HepG2 (cell line): Measurements from ENCODE around the gene RTP5. TPM values are rescaled to one million over a fixed set of nuclear protein-coding genes. Genes with fewer than 3 reads are reported as not detected.

Source experiments
- ATAC-seq: fragments of 200-7000 bp; cut with Tn5 transposase; 3 replicates; pipeline ENCODE4 v1.9.1; 2020; ENCODE audit warnings: mild to moderate bottlenecking, moderate library complexity
- BruUV-seq: library from RNA; stranded (reverse); fragments of 400-500 nt; replicated peaks from 2 replicates; lab custom pipeline; 2021; lab: Mats Ljungman, UMichigan
- CTCF ChIA-PET: fragments of 300-600 bp; formaldehyde crosslinking; extraction: SDS; loops from one replicate; lab custom pipeline; 2021; ENCODE audit warnings: low total read pairs, inconsistent platforms, low intra/inter-chr PET ratio; lab: Yijun Ruan, JAX
- POLR2A ChIA-PET: fragments of 350-600 bp; sonication (Branson Sonifier 250); formaldehyde crosslinking; loops from one replicate; lab custom pipeline; 2020; ENCODE audit warnings: antibody characterized with exemption, inconsistent platforms; lab: Yijun Ruan, JAX
- DNase-seq: peaks from one replicate; pipeline ENCODE4 v3.0.0-alpha.2; 2015; ENCODE audit warnings: low spot score
- FAIRE-seq: peaks from 3 replicates; lab custom pipeline; 2011; peaks lifted over from hg19 to GRCh38; lab: Jason Lieb, UNC
- H2AFZ ChIP-seq: one replicate; pipeline ENCODE4 v1.6.1; 2011; ENCODE audit warnings: low read length, inconsistent platforms
- H3K27ac ChIP-seq: fragments of 300-600 bp; 3 replicates; pipeline ENCODE4 v1.8.0; 2011; ENCODE audit warnings: mixed run types, mild to moderate bottlenecking, mixed read lengths, low read length, inconsistent platforms; ENCODE audit not compliant: insufficient read depth; ENCODE audit errors: extremely low read length
- H3K27me3 ChIP-seq, 2 experiments: fragments of 200-600 bp in 1 of 2; 2 replicates in 1 of 2; 3 replicates in 1 of 2; pipeline versions ENCODE4 v1.6.0 to v1.8.0; 2011; ENCODE audit warnings: low read length in 2 of 2, mild to moderate bottlenecking in 2 of 2, moderate library complexity in 2 of 2, inconsistent platforms in 1 of 2; ENCODE audit not compliant: insufficient read depth in 2 of 2, control insufficient read depth in 1 of 2
- H3K36me3 ChIP-seq, 2 experiments: fragments of 200-600 bp in 1 of 2; replicated peaks in 1 of 2; 2 replicates in 1 of 2; 3 replicates in 1 of 2; pipeline versions ENCODE4 v1.5.1 to v1.8.0; 2011; ENCODE audit warnings: low read length in 2 of 2, inconsistent platforms in 1 of 2; ENCODE audit not compliant: insufficient read depth in 2 of 2, control insufficient read depth in 1 of 2
- H3K4me1 ChIP-seq: 2 replicates; pipeline ENCODE4 v1.5.1; 2012; ENCODE audit warnings: low read length, inconsistent platforms; ENCODE audit not compliant: insufficient read depth
- H3K4me2 ChIP-seq: 2 replicates; pipeline ENCODE4 v1.6.0; 2011; ENCODE audit warnings: low read depth, low read length, inconsistent platforms
- H3K4me3 ChIP-seq, 3 experiments: fragments of 200-600 bp in 1 of 3; sonication (generic), shearing (Covaris generic) in 1 of 3; replicated peaks in 1 of 3; 2 replicates each; pipeline ENCODE4 v1.5.1; 2011 to 2016; ENCODE audit warnings: low read length in 3 of 3, inconsistent platforms in 2 of 3, low read depth in 2 of 3, mild to moderate bottlenecking in 2 of 3, control low read depth in 1 of 3, mixed read lengths in 1 of 3; ENCODE audit not compliant: insufficient read depth in 1 of 3
- H3K79me2 ChIP-seq: one replicate; pipeline ENCODE4 v1.6.1; 2011; ENCODE audit warnings: low read length, inconsistent platforms; ENCODE audit not compliant: insufficient read depth
- H3K9ac ChIP-seq: 2 replicates; pipeline ENCODE4 v1.6.0; 2011; ENCODE audit warnings: mild to moderate bottlenecking, low read depth, low read length, inconsistent platforms; ENCODE audit not compliant: insufficient read depth
- H3K9me3 ChIP-seq: 2 replicates; pipeline ENCODE4 v1.5.1; 2012; ENCODE audit warnings: mild to moderate bottlenecking, low read length
- H4K20me1 ChIP-seq: 2 replicates; pipeline ENCODE4 v1.6.0; 2011; ENCODE audit warnings: inconsistent platforms, mild to moderate bottlenecking, low read length, moderate library complexity; ENCODE audit not compliant: insufficient read depth
- ARID3A ChIP-seq: IDR thresholded peaks from 2 replicates; pipeline ENCODE4 v1.6.1; 2012; ENCODE audit warnings: low read depth, low read length, improper control_type of control experiment
- SP5 ChIP-seq: IDR thresholded peaks from 2 replicates; pipeline ENCODE4 v1.6.1; 2016; ENCODE audit warnings: low read depth, borderline replicate concordance
- ZFP91 ChIP-seq: sonication (generic); formaldehyde crosslinking; IDR thresholded peaks from 2 replicates; pipeline ENCODE4 v1.9.0; 2022; ENCODE audit warnings: missing genetic modification reagents, mild to moderate bottlenecking, borderline replicate concordance
- ZNF546 ChIP-seq: sonication (generic); formaldehyde crosslinking; conservative IDR thresholded peaks from 2 replicates; pipeline ENCODE4 v1.8.1; 2023; ENCODE audit warnings: mild to moderate bottlenecking, missing genetic modification reagents
- ZNF556 ChIP-seq: sonication (generic); formaldehyde crosslinking; IDR thresholded peaks from 2 replicates; pipeline ENCODE4 v1.4.0; 2020; ENCODE audit warnings: mild to moderate bottlenecking, missing genetic modification reagents, borderline replicate concordance
- ZNF749 ChIP-seq: sonication (generic); formaldehyde crosslinking; IDR thresholded peaks from 2 replicates; pipeline ENCODE4 v1.8.0; 2022; ENCODE audit warnings: mild to moderate bottlenecking, missing genetic modification reagents, moderate library complexity, borderline replicate concordance
- WGBS: methylation state at CpG from one replicate; pipeline ENCODE4 v1.1.6; 2017; ENCODE audit warnings: low lambda C conversion rate; 5-methylcytosine and 5-hydroxymethylcytosine counted together
- in situ Hi-C: cut with HindIII; loops from 2 replicates; pipeline ENCODE4 v1.10.0; 2017; ENCODE audit warnings: low pct_unique_long_range_greater_than_20kb; ENCODE audit not compliant: extremely low pct_ligation_motif_present
- intact Hi-C: fragments of 100-400 bp; cut with micrococcal nuclease; formaldehyde crosslinking; loops from one replicate; pipeline ENCODE4 v1.10.0; 2022; ENCODE audit not compliant: unreplicated experiment
- polyA plus RNA-seq, 8 experiments: library from polyadenylated mRNA; depleted of rRNA in 3 of 8; stranded (reverse) in 7 of 8; unstranded in 1 of 8; fragments of >200 nt; fragmentation: Illumina TruSeq in 4 of 8; extraction: Trizol in 4 of 8; gene quantifications; 2 replicates each; pipeline versions ENCODE4 v1.2.1 to v1.2.3, GENCODE V29; 2011 to 2016; ENCODE audit warnings: low read depth in 4 of 8, missing spikeins in 1 of 8, mixed read lengths in 1 of 8; ENCODE audit not compliant: insufficient read depth in 1 of 8
- total RNA-seq, 5 experiments: library from RNA; depleted of rRNA; stranded (reverse); fragments of >200 nt; fragmentation: Illumina TruSeq; extraction: Trizol; gene quantifications; 2 replicates each; pipeline ENCODE4 v1.2.3, GENCODE V29; 2016; ENCODE audit warnings: low read depth in 1 of 5

RTP5 gene
- total and polyA plus RNA-seq, 2 of the 13 experiments (the other 11 are each of a cell fraction or from before 2014, with no cell fraction given), result not detected

GRCh38 chr2:241893265-241893664 lies 23.7 kb downstream of the RTP5 start:
- H3K4me1 ChIP-seq, result peaks cover 17% of the 10 kb centered on the region
- TF ChIP-seq SP5 (CRISPR knock-in tag) (no peak), ZNF546 (CRISPR knock-in tag) (no peak), ZNF556 (CRISPR knock-in tag) (no peak), ZFP91 (CRISPR knock-in tag) (no peak), ARID3A (no peak), ZNF749 (CRISPR knock-in tag) (no peak)
- no peaks in the 10 kb centered on the region for H3K36me3 ChIP-seq
- H3K4me2 ChIP-seq, result no peak overlapping the region
- in situ Hi-C loops, result no loop called here
- ChIA-PET CTCF (no interaction called here), POLR2A (no interaction called here)
- H3K27ac ChIP-seq, result no peak overlapping the region
- DNase-seq (no peak), FAIRE-seq (no peak), ATAC-seq (no peak)
- WGBS, result 42% methylated on average over 15 of the region's 16 CpGs
- no peaks in the 10 kb centered on the region for H3K79me2 ChIP-seq
- H4K20me1 ChIP-seq, result no peaks in the 10 kb centered on the region
- no peak overlapping the region for H3K9ac ChIP-seq
- peaks cover 3 to 47% of the 10 kb centered on the region in 2 experiments; a peak in 3 of 5 replicates for H3K27me3 ChIP-seq
- H2AFZ ChIP-seq, result no peak overlapping the region
- no TSS peak for BruUV-seq
- no peaks in the 10 kb centered on the region for H3K9me3 ChIP-seq
- no peak overlapping the region for H3K4me3 ChIP-seq
- intact Hi-C loops, result no loop called here
